Raji (cell line): ENCODE data around the gene PLAU.

Source experiments
- POLR2A ChIP-seq: IDR thresholded peaks from 2 replicates; pipeline ENCODE4 v1.6.1; 2011; ENCODE audit warnings: low read depth, low read length, control low read depth; ENCODE audit not compliant: insufficient read depth

Gene PLAU

GRCh38 chr10:73888514-73888913, 22.4 kb upstream of the PLAU start:
- no peak for TF ChIP-seq POLR2A

DNA sequence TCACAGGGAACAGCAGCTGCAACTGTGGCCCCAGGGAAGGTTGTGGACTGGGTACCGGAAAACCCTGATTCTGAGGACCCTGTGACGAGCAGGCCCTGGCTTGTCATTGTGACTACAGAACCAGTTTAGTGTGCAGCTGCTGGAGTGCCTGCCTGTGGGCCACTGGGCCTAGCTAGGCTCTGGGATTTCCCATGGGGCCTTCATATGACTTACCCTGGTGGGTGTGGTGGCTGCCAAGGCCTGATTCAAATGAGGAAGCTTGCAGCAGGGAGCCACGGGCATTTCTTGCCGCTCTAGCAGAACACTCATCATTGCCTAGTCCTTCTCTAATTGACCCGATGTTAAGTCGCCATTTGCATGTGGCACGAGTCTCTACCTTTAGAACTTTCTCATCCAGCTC, 21.9 kb upstream of the PLAU start:
- TF ChIP-seq POLR2A, result no peak

DNA sequence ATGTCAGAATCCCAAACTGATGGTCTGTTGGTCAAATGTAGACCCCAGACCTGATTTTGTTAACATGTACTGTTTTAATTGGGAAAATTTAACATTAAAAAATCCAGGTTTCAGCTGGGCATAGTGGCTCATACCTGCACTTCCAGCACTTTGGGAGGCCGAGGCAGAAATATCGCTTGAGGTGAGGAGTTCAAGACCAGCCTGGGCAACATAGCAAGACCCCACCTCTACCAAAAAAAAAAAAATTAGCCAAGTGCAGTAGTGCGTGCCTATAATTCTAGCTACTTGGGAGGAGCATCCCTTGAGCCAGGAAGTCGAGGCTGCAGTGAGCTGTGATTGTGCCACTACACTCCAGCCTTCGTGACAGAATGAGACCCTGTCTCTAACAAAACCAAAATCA, 20.7 kb upstream of the PLAU start:
- no peak for TF ChIP-seq POLR2A

GRCh38 chr10:73891540-73891939, 19.4 kb upstream of the PLAU start:
- no peak for TF ChIP-seq POLR2A

GRCh38 chr10:73892310-73893030, 18.5 kb upstream of the PLAU start:
- no peak for TF ChIP-seq POLR2A

- no peak for TF ChIP-seq POLR2A
These were observed 17.5 kb upstream of the PLAU start for GRCh38 chr10:73893426-73893825.

DNA sequence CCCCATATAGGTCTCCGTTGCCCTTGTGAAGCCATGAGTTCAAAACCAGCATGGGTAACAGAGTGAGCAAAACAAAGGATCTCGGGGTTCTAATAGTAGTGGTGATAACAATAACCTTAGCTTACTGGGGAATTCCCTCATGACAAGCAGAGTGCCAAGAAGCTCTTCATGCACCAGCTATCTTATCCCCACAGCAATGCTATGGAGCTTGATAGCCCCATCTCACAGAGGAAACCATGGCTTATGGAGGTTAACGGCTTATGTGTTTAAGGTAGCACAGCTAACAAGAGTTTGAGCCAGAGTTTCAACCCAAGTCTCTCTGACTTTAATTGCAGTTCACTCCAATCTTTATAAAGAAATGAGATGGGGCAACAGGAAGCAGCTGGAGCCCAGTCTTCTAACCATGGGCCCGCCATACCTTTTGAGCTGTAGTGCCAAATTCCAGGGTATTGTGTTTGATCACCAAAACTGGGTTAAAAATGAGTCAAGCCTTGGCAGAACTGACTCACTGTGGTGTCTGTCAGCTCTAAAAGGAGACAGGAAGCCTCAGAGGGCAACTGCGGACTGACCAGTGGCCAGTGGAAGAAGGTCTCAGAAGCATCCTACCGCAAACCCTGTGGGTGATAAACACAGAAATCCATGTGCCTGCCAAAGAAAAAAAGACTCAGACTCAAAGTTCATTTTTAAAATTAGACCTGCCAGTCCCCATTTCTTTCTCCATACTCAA, 16.5 kb upstream of the PLAU start:
- TF ChIP-seq POLR2A, result no peak

DNA sequence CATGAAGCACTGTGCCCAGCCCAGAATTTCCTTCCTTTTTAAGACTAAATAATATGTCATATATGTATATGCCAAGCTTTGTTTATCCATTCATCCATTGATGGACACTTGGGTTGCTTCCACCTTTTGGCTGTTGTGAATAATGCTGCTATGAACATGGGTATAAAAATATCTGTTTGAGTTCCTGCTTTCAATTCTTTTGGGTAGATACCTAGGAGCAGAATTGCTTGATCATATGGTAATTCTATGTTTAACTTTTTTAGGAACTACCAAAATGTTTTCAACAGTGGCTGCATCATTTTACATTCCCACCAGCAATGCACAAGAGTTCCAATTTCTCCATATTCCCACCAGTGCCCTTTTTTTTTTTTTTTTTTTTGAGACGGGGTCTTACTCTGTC, 13.2 kb upstream of the PLAU start:
- no peak for TF ChIP-seq POLR2A

DNA sequence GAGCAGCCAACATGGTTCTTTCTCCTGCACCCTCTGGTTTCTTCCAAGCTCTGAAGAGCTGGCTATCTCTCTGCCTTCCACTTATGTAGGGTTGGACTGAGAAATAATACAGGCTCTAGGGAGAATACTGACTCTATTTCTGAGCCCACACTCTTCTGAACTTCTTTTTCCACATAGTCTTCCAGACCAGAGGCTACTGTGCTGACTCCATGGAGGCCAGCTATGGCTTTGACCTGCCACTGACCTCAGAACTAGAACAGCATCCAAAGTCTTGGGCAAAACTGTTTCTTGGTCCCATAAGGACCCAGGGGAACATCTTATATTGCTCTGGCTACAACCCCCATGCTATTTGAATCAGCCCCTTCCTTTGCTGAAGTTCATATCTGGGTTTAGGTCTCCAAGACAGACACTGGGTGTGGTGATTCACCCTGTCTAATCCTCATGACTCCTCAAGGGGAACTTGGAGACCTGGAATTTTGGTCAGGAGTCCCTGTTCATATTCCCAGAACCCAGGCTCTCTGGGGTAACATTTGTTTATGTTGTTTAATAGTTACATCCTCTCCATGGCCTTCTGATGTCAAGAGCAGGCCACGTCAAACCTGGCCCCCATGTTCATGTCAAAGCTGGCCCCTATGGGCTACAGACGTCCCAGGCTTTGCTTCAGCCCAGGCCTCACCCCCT, 12.1 kb upstream of the PLAU start:
- no peak for TF ChIP-seq POLR2A

DNA sequence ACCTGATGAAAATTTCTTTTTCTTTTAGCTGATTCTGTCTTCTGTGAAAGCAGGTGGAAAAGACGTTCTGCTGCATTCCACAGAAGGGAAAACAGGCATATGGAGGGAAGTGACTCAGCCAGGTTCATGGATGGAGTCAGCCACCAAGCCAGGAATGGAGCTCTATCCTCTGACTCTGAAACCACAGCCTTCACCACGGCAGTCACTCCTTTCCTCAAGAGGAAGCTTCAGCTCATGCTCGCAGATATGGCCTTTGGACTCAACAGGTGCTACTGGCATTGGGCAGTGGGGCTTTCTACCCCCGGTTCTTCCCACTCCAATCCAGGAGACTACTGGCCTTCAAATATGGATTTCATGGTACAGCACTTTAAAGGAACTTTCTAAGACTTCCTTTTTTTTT, 11.5 kb upstream of the PLAU start:
- TF ChIP-seq POLR2A, result no peak

DNA sequence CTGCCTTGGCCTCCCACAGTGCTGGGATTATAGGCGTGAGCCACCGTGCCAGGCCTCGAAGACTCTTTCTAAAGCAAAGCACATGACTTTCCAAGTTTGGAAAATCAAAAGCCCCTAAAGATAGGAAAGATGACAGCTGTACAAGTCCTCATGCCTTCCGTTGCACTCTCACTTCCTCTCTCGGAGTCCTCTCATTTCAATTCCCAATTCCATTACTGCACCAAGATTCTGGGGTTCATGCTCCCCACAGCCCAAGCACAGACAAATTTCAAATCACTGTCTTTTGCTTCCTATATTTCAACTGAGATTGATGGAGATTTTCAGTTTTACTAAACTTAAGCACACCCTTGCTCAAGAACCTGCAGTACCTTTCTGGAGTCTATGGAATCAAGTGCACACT, 10.9 kb upstream of the PLAU start:
- TF ChIP-seq POLR2A, result no peak

DNA sequence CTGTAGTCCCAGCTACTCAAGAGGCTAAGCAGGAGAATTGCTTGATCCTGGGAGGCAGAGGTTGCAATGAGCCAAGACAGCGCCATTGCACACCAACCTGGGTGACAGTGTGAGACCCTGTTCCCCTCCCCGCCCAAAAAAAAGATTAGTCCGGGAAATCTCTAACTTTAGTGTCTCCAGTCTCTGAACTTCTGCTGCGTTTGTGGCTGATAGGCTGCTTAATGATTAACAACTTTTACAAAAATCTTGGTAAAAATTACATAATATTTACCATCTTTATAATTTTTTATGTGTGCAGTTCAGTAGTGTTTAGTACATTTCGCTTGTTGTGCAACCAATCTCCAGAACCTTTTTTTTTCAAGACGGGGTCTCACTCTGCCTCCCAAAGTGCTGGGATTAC, 9.7 kb upstream of the PLAU start:
- TF ChIP-seq POLR2A, result no peak

- no peak for TF ChIP-seq POLR2A
These were observed 8.6 kb upstream of the PLAU start for GRCh38 chr10:73902351-73902750.

- no peak for TF ChIP-seq POLR2A
These were observed 5.5 kb upstream of the PLAU start for GRCh38 chr10:73905256-73906020.
